HG03064 (cell line): Measurements from ENCODE around the gene ECI2.

Source experiments
- ATAC-seq: cut with Tn5 transposase; IDR thresholded peaks from one replicate; pipeline ENCODE4 v1.9.1; 2021; ENCODE audit warnings: low read depth; ENCODE audit not compliant: unreplicated experiment

Gene ECI2, protein sequence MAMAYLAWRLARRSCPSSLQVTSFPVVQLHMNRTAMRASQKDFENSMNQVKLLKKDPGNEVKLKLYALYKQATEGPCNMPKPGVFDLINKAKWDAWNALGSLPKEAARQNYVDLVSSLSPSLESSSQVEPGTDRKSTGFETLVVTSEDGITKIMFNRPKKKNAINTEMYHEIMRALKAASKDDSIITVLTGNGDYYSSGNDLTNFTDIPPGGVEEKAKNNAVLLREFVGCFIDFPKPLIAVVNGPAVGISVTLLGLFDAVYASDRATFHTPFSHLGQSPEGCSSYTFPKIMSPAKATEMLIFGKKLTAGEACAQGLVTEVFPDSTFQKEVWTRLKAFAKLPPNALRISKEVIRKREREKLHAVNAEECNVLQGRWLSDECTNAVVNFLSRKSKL

DNA sequence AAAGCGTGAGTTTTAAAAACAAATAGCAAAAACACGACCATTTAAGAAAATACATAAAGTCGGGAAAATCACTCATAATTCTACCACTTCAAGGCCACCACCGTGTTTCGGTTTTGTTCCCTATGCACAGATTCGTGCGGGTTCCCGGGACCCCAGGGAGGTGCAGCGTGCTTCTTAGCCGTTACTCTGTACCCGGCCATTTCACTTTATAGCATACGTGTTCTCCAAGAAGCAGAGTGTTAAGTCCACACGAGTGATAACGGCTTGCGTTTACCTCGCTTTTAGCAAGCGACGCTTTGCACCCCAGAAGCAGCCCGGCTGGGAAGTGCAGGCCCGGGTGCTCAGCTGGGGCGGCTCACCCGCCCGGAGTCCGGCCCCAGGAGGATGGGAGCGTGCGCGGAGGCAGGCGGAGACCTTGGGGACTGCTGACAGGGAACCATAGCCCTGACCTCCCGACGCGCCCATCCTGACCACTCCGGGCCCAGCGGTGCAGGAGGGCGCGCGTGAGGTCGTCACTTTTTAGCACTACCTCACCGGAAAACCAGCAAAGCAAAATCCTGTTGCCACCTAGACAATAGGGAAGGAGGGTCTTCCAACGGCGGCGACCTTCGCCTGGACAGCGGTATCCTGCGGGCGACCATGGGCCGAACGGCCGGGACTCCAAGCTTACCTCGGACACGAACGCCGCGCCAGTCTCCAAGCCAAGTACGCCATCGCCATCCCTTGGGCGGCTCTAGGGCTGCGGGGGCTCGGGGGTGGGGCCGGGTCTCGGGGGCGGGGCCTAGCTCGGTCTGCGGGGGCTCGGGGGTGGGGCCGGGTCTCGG, at the start of gene ECI2:
Gene ECI2, minus strand, starts transcription at position 735 of the 824 bp plus-strand sequence. Its CDS starts 15 bp downstream, at position 720.
- peak; percentile 42 for ATAC-seq

DNA sequence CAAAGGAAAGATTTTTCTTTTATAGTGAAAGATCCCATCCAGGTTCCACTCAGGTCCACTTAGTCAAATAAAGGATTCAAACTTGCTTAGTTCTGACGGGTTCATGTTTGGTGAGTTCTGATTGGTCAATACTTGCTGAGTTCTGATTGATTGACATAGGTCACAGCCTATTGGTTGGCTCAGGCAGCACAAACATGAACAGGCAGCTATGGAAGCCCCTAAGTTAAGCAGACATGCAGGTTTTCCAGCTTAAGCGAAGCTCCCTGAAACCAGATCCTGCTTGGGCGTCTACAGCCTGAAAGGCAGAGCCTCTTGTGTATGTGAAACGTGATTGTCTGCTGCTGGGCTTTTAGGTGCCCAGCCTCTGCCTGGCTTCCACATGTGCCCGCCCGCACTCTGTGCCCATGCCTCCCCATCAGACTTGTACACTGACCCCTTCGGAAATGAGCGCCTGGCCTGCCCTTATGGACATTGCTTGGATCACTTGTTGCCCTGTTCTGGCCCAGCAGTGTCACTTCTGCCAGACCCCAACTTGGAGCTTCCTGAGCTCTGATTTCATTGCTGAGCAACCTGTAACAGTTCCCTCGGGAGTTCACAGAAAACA, 45.4 kb upstream of the ECI2 start:
- no peak for ATAC-seq

DNA sequence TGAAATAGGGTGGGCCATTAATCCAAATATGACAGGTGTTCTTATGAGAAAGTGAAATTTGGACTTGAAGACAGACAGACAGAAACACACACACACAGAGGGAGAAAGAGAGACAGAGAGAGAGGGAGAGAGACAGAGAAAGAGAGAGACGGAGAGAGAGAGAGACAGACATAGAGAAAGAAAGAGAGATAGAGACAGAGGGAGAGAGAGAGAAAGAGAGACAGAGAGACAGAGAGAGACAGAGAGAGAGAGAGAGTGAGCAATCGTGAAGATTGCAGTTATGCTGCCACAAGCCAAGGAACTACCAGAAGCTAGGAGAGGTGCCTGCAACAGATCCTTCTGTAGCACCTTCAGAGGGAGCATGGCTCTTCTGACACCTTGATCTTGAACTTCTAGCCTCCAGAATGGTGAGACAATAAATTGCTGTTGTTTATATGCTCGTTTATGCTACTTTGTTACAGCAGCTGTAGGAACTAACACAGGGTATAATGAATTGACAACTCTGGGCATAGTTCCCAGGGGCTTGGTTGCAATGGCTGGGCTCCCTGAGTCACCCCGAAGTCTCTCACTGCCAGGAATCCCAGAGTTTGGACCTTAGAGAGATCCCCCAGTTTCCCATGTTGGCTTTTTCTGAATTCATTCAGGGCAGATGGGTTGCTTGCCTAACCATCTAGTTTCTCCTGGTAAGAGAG, 44.7 kb upstream of the ECI2 start:
- no peak for ATAC-seq

DNA sequence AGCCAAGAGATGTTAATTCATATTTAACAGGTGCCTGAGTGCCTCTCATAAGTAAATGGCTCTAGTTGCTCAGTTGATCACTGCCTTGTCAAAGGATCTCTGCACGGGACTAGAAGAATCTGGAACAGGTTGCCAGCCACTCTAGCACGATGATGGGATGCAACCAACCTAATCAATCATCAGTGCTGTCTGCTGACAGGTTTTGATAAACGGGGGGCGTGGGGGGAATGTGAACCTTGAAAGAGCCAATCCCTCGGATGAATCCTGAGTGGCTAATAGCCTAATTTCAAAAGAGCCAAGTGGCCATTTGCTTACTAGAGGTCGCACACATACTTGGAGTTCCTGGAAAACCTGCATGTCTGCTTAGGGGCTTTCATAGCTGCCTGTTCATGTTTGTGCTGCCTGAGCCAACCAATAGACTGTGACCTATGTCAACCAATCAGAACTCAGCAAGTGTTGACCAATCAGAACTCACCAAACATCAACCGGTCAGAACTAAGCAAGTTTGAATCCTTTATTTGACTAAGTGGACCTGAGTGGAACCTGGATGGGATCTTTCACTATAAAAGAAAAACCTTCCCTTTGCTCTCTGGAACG, 43.5 kb upstream of the ECI2 start:
- ATAC-seq, result no peak

DNA sequence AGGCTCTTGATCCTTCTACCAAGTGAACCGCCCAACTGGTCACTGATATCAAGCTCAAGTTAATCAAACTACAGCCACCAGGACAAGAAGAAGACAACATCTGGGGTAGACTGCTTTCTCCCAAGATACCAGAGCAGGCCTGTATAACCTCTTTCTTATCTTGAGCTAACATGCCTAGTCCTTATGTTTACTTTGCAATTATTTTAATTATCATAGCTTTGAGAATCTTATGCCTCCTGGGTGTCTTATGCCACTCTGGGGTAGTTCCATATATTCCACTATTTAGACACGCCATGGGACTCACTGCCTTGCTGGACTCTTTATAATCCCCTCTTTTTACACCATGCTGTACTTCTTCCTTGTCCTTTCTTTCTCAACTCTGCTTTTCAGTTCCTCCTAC, 41.5 kb upstream of the ECI2 start:
- no peak for ATAC-seq

DNA sequence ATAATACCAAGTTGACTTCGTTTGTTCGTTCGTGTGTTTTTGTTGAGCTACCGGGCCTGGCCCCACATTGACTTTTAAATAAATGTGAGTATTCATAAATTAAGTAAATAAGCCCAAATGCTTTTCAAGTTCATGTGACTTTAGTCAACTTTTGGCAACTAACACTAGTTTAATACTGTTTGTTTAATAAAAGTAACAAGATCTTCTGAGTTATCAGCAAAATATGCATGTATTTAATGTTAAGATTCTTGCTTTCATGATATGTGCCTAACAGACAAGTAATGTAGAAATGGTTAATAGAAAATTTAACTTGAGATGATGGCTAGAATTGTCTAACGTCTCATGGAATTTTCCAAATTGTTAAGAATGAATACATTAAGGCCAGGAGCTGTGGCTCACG, 38.7 kb upstream of the ECI2 start:
- no peak for ATAC-seq

DNA sequence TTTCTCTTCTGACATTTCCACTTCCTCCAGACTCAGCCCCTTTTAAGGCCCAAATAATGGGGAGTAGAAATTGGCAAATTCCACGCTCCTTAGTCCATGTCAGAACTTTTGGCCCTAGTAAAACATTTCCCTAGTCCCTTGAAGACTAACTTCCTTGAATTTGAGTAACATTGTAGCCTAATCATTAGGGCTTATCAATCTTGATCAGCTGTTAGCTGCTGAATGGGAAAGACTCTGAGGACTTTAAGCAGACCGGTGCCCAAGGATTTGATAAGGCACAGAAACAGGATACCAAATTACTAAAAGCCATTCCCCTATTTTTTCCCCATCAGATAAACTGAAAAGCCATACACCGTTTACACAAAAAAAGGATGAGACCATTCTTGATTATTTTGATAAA, 37.0 kb upstream of the ECI2 start:
- no peak for ATAC-seq

DNA sequence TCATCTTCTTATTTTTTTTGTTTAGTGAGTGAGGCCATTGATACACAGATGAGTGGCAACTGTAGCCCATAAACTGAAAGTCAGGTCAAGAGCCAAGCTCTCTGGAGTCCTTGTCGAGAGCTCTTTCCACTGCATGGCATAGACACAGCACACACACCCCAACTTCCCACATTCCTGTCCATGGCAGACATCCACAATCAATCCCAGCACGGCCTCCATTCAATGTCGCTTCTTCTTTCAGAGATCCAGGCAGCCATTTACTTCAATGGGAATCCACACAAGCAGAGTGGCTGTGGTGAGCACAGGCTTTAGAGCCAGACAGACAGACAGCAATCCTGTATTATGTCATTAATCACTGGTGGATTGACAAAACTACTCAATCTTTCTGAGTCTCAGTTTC, 34.9 kb upstream of the ECI2 start:
- no peak for ATAC-seq

DNA sequence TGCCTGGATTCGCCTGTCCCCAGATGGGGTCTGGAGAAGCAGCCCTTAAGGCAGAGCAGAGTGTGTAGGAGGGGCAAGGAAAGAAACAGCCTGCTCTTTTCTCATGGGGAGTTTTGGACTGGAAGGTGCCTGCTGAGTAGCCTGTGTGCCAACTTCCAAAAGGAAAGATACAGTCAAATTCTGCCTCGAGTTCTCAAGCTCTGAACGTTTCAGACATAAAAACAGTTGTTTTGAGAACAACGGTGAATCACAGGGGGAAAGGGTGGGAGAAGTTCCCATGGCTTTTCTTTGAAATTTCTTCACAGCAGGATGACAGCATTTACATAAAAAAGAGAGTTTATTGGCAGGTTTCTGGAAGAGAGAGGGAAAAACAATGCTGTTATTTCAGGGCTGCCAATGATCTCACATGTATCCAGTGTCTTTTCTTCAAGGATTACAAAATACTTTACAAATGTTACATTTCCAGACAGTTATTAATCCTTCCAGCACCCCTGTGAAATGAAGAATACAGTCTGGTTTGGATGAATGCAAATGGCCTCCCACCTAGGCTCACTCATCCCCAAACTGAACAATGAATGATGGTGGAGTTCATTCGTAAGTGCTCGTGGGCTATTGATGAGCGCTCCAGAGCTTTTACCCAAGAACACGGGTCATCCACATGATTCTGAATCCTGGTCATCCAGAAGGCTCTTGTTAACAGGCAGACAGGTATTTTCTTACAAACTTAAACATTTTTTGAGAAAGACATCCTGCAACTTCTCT, 33.8 kb upstream of the ECI2 start:
- ATAC-seq, result no peak

DNA sequence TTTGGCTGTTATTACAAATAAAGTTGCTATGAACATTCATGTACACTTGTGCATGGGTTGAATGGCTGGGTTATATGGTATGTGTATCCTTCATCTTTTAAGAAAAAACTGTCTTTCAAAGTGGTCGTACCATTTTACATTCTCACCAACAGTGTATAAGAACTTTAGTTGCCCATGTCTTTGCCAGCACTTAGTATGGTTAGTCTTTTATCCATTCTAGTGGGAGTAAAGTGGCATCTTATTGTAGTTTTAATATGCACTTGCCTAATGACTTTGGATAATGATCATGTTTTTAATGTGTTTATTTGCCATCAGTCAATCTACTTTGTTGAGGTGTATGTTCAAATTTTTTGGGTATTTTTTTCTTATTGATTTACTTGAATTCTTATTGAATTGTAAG, 32.5 kb upstream of the ECI2 start:
- ATAC-seq, result no peak

DNA sequence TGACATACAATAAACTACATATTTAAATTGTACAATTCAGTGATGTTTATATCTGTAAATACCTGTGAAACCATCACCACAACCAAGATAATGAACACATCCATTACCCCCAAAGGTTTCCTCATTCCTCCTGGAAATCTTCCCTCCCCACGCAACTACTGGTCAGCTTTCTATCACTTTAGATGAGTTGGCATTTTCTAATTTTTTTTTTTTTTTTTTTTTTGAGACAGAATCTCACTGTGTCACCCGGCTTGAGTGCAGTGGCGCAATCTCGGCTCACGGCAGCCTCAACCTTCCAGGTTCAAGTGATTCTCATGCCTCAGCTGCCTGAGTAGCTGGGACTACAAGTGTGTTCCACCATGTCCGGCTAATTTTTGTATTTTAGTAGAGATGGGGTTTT, 31.7 kb upstream of the ECI2 start:
- no peak for ATAC-seq

DNA sequence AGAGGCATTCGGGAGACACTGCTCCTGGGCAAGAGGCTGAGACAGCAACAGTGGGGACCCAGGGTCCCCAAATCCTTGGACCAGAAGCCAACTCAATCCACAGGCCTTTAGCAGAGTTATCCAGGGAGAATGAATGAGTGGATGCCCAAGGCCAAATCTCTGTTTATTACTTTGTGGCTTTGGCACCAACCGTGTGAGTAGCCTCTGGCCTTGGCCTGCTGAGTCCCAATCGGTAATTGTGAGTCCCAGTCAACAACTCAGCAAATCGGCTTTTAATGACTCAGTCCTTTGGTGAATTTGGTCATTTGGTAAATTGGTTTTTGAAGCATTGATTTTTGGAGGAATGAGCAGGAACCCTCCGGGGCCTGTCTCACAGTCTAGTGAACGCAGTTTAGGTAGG, 29.1 kb upstream of the ECI2 start:
- no peak for ATAC-seq

DNA sequence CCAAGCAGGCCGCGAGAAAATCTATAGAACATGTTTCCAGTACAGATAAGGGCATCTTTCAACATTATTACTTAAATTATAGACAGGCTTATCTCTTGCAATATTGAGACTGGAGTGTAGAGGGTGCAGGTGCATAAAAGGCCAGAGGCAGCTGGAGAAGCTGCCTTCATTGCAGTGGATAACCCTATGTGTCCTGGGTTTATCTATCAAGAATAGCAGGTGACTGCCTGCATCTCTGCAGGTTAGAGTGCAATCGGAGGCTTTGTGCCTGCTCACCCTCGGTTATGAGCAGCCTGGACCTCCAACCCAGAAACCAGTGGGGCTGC, 28.7 kb upstream of the ECI2 start:
- no peak for ATAC-seq

DNA sequence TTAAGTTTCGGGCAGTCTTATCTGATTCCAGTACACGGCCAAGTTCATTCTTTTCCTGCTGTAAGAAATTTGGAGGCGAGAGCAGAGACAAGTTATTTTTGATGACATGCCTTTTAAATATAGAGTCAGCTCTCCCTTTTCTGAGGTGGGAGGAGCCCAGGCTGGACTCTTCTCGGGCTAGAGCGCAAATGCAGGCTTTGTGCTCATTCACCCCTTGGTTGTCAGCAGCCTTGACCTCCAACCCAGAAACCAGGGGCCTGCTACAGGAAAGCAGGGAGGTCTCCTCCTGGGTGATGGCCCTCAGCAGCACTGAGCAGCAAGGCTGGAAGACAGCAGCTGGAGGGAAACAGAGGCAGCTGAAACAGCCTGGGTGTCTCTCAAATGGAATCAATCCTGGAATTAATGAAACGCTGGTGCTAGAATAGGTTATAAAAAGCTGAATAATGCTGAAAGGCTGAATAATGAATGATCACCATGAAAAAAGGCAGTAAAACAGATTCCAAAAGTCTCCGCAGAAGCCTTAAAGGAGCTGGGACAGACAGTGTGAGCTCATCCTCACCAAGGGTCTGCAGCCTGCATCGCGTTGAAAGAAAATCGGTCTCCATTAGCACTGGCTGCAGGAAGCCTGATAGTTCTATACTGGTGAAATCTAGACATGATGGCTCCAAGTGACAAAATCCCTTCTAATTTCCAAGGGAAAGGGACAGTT, 28.2 kb upstream of the ECI2 start:
- ATAC-seq, result no peak

DNA sequence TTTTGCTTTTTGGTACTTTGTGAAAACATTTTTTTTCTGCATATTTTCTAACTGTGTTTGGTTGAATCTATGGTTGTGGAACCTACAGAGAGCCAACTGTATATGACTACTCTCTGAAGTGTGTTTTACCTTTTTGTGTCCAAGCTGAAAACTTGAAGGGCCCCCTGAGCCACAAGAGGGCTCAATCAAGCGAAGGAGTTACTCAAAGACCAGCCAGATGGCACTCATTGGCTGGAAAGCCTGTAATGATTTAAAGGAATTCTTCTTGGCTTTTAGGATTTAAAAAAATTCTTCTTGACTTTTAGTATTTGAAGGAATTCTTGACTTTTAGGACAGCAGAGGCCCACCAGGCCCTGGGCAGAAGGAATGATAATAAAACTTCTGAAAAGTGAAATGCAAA, 27.0 kb upstream of the ECI2 start:
- ATAC-seq, result no peak

DNA sequence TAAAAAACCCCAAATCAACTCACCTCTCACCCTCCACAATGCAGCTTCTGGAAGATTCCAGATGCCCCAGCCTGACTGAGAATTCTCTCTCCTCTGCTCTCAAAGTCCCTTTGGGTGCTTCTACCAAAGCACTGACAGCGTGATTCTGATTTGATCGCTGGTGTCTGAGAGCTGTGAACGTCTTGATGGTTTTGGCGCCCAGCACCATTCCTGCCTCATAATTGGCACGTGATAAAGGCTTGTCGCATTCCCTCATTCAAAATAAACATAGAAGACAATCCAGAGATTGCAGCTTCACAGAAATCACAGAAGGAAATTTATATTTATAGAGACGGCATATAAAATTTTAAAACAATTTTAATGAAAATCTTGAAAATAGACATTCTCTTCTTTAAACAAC, 24.1 kb upstream of the ECI2 start:
- ATAC-seq, result no peak

DNA sequence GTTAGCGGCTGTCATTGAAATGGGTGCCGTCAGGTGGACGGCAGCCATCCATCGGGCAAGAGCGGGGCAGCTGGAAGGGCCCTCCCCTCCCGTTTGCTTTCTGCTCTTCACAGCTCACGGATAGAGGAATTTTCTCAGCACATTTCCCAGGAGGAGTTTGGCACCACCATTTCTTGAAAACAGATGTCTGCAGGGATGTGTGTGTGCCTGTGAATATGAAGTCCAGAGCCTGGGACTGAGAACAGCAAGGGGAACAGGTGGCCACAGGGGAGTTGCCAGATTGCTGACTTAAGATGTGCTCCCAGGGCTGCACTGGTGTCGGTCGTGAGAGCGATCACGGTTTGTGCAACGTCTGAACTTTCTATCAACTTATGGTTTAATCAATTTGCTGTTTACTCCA, 22.1 kb upstream of the ECI2 start:
- ATAC-seq, result no peak

DNA sequence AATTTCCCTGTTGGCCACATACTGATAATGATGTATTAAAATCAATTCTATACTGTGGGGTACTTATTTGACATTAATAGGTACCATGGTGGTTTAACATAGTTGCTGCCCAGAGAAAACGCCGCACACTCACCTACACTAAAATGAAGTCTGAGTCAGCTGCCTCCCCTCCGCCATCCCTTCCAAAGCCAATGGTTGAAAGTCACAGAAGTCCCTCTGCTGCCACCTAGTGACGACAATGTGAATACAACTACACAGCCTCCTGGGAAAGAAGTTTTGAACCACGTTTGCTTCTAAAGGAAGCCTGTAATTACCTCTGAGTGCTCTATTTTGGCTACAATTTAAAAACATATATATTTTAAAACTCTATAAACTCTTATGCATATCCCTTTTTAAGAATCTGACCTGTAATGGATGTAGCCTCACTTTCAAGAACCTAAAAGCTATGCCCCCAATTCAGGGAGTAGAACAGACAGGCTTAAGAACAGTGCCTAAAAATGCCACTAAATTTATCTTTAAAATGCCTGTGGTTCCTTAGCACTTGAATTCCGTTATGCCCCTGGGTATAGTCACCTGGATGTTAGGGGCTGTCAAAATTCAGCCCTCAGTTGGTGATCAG, 20.6 kb upstream of the ECI2 start:
- ATAC-seq, result peak; percentile 84

DNA sequence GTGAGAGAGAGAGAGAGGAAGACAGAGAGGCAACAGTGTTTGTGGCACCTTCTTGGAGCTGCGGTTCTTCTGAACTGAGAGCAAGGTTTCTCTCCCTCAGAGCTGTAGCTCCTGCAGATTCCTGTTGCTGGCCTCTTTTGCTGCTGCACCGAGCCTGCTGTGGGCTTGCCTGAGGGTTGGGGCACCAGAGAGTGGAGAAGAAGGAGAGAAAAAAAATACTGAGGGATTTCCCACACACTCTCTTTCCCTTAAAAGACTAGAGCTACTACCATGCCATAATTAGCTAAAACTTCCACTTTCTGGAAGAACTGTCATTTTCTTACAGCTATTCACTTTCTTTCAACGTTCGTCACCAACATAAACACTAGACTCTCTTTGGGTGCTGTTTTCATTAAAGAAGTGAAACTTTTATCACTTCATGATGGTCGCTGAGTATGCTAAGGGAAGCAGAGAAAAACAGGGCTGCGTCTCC, 18.2 kb upstream of the ECI2 start:
- ATAC-seq, result no peak
